Measurements from ENCODE around the gene SH3BP5L.

GRCh38 chr1:248844526-248844925, 18.8 kb upstream of the SH3BP5L start:
- TF ChIP-seq CTCF (IDR thresholded peaks at IDR 0.05) (no peak), POLR2A (IDR thresholded peaks at IDR 0.05) (no peak)

Measured in stomach (tissue), 4 donors.